Measurements from ENCODE around the gene POU6F1. TPM values are rescaled to one million over a fixed set of nuclear protein-coding genes. Genes with fewer than 3 reads are reported as not detected.
A peak's percentile ranks its signal among the peaks of the same experiment; 100 is the strongest.

Gene POU6F1
- total RNA-seq, 3 donors from 2014 or later (not counting 1 experiment from before 2014, with no cell fraction given): 5.7 to 6.6 (median 6.0) TPM

- peak overlapping the region; percentile 100 for H3K4me3 ChIP-seq (ENCODE audit: low read length)
- 12% methylated on average over 10 of the region's 10 CpGs for WGBS (ENCODE audit: insufficient coverage)
- no peaks in the 10 kb centered on the region for H3K9me3 ChIP-seq (ENCODE audit: control insufficient read depth, insufficient read depth, low read length)
- peak overlapping the region; percentile 45 for H3K27ac ChIP-seq (ENCODE audit: low read length)
- no peaks in the 10 kb centered on the region for H3K27me3 ChIP-seq (ENCODE audit: control insufficient read depth, insufficient read depth, low read length)
- H3K27me3 Mint-ChIP-seq (ENCODE audit: low read depth in 2 of 2): no peaks in the 10 kb centered on the region
- peaks cover 39 to 44% of the 10 kb centered on the region in 2 donors for H3K4me1 Mint-ChIP-seq
- peaks cover 24% of the 10 kb centered on the region for H3K4me1 ChIP-seq (ENCODE audit: control insufficient read depth, insufficient read depth, low read length)
- H3K36me3 ChIP-seq (ENCODE audit: control insufficient read depth, insufficient read depth, low read length): peaks cover 28% of the 10 kb centered on the region
- peak overlapping the region; percentile 98 to 99 for H3K27ac Mint-ChIP-seq
- intact Hi-C loops (cut with micrococcal nuclease): loop anchor here (1.0 kb wide), 1 partner anchor 65 kb away; the partner anchor contains the start of gene TFCP2
- H3K36me3 Mint-ChIP-seq: peaks cover 9% of the 10 kb centered on the region
- H3K9me3 Mint-ChIP-seq: no peaks in the 10 kb centered on the region
- TF ChIP-seq, protein P1, sequence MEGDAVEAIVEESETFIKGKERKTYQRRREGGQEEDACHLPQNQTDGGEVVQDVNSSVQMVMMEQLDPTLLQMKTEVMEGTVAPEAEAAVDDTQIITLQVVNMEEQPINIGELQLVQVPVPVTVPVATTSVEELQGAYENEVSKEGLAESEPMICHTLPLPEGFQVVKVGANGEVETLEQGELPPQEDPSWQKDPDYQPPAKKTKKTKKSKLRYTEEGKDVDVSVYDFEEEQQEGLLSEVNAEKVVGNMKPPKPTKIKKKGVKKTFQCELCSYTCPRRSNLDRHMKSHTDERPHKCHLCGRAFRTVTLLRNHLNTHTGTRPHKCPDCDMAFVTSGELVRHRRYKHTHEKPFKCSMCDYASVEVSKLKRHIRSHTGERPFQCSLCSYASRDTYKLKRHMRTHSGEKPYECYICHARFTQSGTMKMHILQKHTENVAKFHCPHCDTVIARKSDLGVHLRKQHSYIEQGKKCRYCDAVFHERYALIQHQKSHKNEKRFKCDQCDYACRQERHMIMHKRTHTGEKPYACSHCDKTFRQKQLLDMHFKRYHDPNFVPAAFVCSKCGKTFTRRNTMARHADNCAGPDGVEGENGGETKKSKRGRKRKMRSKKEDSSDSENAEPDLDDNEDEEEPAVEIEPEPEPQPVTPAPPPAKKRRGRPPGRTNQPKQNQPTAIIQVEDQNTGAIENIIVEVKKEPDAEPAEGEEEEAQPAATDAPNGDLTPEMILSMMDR (IDR thresholded peaks at IDR 0.05): no peak
- DNase-seq (no peak), ATAC-seq (no peak)
- H3K4me3 Mint-ChIP-seq: peak overlapping the region; percentile 97
These were observed 20.2 kb upstream of the POU6F1 start for GRCh38 chr12:51238037-51238509.

GRCh38 chr12:51234530-51234929 is 16.7 kb upstream of the POU6F1 start:
- peaks cover 14 to 17% of the 10 kb centered on the region in 2 donors for H3K4me1 Mint-ChIP-seq
- TF ChIP-seq, protein P1 (IDR thresholded peaks at IDR 0.05): no peak
- H3K27me3 ChIP-seq (ENCODE audit: control insufficient read depth, insufficient read depth, low read length): no peaks in the 10 kb centered on the region
- no peaks in the 10 kb centered on the region for H3K9me3 Mint-ChIP-seq
- ATAC-seq (no peak), DNase-seq (no peak)
- H3K9me3 ChIP-seq (ENCODE audit: control insufficient read depth, insufficient read depth, low read length): no peaks in the 10 kb centered on the region
- H3K4me1 ChIP-seq (ENCODE audit: control insufficient read depth, insufficient read depth, low read length): peaks cover 8% of the 10 kb centered on the region
- H3K27ac ChIP-seq (ENCODE audit: low read length): no peak overlapping the region
- no peaks in the 10 kb centered on the region for H3K36me3 ChIP-seq (ENCODE audit: control insufficient read depth, insufficient read depth, low read length)
- no peak overlapping the region for H3K4me3 Mint-ChIP-seq
- WGBS (ENCODE audit: insufficient coverage): 66% methylated on average over 3 of the region's 5 CpGs
- no peaks in the 10 kb centered on the region for H3K36me3 Mint-ChIP-seq
- no peaks in the 10 kb centered on the region for H3K27me3 Mint-ChIP-seq (ENCODE audit: low read depth in 2 of 2)
- H3K27ac Mint-ChIP-seq: no peak overlapping the region
- intact Hi-C loops (cut with micrococcal nuclease): no loop called here
- no peak overlapping the region for H3K4me3 ChIP-seq (ENCODE audit: low read length)

- Histone ChIP-seq H3K36me3 (ENCODE audit: control insufficient read depth, insufficient read depth, low read length) (no peaks in the 10 kb centered on the region), H3K4me1 (ENCODE audit: control insufficient read depth, insufficient read depth, low read length) (no peaks in the 10 kb centered on the region), H3K4me3 (ENCODE audit: low read length) (no peak overlapping the region), H3K27ac (ENCODE audit: low read length) (no peak overlapping the region), H3K9me3 (ENCODE audit: control insufficient read depth, insufficient read depth, low read length) (no peaks in the 10 kb centered on the region), H3K27me3 (ENCODE audit: control insufficient read depth, insufficient read depth, low read length) (no peaks in the 10 kb centered on the region)
- Mint-ChIP-seq H3K4me1 (peaks cover 0 to under 1% of the 10 kb centered on the region in 2 donors), H3K4me3 (no peak overlapping the region), H3K27ac (no peak overlapping the region), H3K27me3 (ENCODE audit: low read depth in 2 of 2) (no peaks in the 10 kb centered on the region), H3K36me3 (no peaks in the 10 kb centered on the region), H3K9me3 (no peaks in the 10 kb centered on the region)
- DNase-seq: no peak
- ATAC-seq: no peak
- intact Hi-C loops (cut with micrococcal nuclease): no loop called here
- TF ChIP-seq, protein P1 (IDR thresholded peaks at IDR 0.05): no peak
These were observed 14.8 kb upstream of the POU6F1 start for GRCh38 chr12:51232642-51233041.
